T follicular helper cell (primary cell): ENCODE data around the gene ELAC2.
A peak's percentile ranks its signal among the peaks of the same experiment; 100 is the strongest.

Experiments used
- DNase-seq: peaks from one replicate; pipeline ENCODE4 v3.0.0-alpha.2; 2020; ENCODE audit warnings: low read depth
- total RNA-seq, 2 experiments: gene quantifications; one replicate each; lab custom pipeline; 2026; lab: John Stamatoyannopoulos, UW

The ELAC2 gene, protein sequence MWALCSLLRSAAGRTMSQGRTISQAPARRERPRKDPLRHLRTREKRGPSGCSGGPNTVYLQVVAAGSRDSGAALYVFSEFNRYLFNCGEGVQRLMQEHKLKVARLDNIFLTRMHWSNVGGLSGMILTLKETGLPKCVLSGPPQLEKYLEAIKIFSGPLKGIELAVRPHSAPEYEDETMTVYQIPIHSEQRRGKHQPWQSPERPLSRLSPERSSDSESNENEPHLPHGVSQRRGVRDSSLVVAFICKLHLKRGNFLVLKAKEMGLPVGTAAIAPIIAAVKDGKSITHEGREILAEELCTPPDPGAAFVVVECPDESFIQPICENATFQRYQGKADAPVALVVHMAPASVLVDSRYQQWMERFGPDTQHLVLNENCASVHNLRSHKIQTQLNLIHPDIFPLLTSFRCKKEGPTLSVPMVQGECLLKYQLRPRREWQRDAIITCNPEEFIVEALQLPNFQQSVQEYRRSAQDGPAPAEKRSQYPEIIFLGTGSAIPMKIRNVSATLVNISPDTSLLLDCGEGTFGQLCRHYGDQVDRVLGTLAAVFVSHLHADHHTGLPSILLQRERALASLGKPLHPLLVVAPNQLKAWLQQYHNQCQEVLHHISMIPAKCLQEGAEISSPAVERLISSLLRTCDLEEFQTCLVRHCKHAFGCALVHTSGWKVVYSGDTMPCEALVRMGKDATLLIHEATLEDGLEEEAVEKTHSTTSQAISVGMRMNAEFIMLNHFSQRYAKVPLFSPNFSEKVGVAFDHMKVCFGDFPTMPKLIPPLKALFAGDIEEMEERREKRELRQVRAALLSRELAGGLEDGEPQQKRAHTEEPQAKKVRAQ
- 98.7 to 130 reads per million in 2 experiments for total RNA-seq

DNA sequence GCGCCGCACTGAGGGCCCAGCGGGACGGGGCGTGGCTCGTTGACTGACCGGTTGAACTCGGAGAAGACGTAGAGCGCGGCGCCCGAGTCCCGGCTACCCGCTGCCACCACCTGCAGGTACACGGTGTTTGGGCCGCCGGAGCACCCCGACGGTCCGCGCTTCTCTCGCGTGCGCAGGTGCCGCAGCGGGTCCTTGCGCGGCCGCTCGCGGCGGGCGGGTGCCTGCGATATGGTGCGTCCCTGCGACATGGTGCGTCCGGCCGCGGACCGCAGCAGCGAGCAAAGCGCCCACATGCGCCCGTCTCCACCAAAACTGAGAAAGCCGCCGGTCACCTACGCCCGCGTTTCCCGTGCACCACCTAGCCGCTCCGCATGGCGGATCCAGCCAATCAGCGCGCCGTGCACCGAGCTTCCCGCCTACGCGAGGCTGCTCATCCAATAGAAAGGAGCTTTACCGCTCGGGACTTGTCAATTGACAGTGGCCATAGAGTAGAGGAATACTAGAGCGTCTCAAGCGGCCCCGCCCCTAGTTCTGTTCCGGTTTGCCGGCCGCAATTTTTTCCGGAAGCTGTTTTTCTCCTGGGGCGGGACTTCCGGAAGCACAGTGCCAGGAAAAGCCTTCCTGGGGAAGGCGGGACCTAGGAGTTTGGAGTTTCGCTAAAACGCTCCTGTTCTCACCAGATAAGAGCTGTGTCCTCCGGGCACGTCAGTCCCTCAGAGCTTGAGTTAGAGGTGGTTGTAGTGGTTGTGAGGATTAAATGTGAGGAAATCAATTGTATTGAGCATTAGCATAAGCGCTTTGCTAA is at the start of gene ELAC2:
ELAC2 (minus strand) TSS at position 373 of the 805 bp plus-strand sequence; CDS start at position 293, 80 bp downstream.
- DNase-seq: peak; percentile 92

DNA sequence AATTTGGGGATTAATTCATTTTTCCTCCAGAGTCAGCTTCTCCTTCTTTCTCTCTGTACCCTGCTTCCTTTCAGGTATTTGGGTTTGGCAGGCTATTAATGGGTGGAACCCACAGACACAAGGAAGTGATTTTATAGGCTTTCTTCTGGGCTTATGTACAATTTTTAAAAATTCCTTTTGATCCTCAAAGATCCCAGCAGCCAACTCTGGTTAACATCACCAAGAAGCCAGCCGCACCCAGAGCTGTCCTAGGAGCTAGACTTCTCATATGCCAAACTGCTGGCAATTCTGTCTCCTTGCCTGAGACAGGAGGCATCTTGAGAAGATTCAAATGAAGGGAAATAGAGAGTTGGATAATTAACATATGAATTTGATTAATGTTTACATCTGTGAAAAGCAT is 47.2 kb upstream of the ELAC2 start:
- DNase-seq: no peak

DNA sequence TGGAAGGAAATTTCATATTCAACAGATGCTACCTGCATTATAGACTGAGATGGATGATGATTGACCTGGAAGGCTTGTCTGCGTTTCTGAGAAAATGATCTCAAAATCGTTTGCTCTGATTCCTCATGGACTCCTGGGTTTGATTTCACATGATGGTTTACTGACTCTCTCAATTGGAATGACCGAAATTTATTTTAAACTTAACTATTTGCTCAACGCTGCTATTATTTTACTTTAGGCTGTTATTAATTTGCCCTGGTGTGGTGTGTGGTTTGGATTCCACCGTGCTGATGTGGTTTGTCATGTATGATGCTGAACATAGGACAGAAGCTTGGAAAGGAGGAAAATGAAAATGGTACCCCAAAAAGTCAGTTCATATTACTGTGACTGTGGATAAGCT is 37.3 kb upstream of the ELAC2 start:
- DNase-seq: no peak

DNA sequence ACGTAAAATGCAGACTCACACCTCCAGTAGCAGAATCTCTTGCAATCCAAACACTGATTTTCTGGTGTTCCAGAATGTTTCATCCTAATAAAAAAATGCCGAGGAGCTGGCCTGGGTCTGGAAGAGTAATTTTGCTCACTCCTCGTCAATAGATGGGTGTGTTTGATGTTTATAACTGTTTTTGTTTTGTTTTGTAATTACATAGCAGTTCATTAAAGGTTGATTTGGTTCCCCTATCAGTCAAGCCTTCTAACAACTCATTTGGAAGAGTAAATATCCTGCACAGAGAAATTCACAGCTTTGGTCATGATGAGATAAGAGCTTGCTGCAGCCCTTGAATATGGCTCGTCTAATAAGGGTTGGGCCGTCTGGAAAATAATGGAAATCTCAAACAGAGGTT is 36.8 kb upstream of the ELAC2 start:
- no peak for DNase-seq

DNA sequence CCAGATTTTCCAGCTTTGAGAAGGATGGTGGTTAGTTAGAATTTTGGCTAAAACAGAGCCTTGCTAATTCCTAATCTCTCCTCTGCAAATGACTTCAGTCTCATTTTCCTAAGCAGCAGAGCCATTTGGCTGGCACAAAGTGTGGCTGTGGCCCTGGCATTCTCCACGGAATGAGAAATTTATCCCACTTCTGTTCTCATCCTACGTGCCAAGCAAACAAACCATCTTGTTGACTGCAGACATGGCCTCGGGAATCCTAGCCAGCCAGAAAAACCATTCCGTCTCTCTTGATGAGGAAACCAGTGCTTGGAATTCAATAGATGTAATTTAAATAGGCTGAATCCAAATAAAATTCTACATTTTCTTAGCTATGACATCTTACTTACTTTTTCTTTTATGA is 34.1 kb upstream of the ELAC2 start:
- DNase-seq: no peak

DNA sequence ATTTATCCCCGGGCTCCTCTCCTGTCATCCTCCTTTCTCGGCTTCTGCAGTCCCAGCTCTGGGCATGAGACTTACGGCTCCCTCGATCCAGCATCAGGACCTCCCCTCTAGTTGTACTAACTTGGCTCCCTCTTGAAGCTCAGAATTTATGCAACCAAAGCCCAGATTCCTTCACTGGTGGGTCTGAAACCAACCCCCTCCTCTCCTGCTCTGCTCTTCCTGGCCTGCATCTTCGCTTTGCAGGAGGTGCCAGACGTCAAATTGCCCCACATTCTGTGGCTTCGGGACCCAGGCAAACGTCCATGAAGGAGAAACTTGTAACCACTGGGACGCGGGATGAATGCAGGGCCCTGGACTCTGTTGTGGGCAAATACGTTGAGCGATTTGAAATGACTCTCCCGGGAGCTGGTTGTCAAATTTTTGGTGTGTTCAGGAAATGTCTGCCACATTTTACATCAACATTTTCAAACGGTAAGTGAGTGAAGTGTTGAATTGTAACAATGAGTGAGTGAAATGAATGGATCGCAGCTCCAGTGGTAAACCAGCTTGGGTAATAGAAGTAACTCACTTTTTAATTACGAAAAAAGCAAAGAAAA is 29.3 kb upstream of the ELAC2 start:
- DNase-seq: no peak

DNA sequence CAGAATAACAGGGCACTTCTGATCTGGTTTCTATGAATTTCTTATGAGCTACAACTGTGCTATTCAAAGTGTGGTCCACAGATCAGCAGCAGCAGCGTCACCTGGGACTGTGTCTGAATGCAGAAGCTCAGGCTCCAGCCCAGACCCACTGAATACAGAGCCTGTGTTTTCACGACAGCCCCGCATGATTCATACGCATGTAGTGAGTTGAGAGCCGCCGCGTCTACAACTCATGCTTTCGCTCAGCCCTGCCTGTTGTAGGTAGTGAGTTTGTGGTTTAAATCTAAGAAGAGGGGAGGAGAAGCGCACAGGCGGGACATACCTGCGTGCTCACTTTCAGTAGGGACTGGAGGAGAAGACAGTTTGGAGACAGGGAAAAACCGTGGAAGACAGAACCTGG is 28.5 kb upstream of the ELAC2 start:
- no peak for DNase-seq

DNA sequence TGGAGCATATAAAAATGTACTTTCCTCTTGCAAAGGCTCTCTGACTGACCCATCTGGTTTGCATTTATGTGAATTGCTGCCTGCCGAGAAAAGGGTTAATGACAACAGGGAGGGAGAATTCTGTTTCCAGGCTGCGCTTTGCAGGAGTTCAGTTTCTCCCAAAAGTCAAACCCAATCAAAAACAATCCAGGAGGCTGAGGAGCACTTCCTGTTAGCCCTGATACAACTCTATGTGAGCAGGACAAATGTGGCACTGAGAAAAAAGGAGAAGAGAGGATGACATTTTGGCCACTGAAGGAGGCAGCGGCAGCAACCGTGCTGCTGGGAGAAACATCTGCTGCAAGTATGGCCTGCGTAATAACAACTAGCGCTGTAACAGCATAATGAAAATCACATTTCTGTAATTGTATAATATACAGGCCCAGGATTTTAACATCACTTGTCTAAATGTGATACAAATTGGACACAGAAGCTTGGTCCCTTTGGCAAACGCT is 26.8 kb upstream of the ELAC2 start:
- DNase-seq: no peak

DNA sequence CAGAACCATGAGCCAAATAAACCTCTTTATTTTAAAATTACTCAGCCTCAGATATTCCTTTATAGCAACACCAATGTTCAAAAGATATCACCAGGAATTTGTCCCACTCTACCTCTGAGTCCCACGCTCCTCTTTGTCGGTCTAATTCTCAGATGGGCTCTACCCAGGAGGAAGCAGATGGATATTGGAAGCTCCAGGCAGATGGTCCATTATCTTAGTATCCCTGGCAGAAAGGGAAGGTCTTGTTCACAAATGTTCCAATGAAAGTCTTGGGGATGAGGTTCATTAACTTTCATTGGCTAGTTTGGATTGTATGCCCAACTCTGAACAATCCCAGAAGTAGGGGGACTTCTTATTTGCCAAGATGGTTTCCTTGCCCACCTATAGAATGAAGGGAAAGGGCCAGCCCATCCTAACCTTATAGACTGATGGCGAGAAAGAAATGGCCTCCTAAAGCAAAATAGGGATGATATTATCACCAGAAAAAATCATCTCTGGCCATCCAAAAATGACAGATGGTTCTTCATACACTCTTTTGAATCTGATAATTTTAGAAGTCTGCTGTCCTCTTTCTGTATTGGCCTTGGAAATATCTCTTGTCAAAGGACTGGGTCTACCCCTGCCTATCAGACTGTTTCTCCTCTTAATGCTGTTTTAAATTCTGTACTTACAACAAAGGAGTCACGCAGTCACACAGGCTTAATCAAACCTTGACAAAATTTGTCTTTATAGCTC is 21.3 kb upstream of the ELAC2 start:
- DNase-seq: no peak

DNA sequence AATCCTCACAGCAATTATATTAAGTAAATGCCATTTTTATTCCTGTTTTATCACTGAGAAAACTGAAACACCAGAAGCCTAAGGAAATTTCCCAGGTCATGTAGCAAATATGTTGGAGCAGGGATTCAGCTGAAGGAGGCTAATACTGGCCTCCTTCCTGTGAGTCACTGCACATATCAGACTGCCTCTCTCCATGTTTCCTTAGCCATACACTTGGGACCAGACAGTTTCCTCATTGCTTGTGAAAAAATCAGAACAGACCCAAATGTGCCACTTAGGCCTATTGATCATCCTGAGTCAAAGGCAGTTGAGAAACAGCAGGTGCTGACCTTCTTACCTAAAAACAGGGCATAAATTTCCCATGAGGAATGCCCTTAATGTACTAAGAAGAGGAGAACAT is 18.9 kb upstream of the ELAC2 start:
- no peak for DNase-seq

DNA sequence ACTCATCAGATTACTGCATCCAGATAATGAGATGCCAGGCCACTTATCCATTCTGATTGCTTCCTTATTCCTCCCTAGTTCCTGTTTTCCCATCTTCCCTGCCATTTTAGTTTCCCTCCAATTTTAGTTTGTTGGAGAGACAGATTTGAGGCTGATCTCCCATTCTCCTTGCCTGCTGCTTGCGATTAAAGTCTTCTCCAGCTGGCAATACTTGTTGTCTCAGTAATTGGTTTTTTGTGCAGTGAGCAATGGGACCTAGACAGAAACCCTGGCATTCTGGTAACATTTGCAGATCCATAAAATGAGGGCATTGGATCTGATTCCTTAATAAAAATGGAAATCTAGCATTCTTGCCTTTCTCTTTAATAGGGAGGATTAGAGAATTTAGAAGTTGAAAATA is 17.6 kb upstream of the ELAC2 start:
- DNase-seq: no peak

DNA sequence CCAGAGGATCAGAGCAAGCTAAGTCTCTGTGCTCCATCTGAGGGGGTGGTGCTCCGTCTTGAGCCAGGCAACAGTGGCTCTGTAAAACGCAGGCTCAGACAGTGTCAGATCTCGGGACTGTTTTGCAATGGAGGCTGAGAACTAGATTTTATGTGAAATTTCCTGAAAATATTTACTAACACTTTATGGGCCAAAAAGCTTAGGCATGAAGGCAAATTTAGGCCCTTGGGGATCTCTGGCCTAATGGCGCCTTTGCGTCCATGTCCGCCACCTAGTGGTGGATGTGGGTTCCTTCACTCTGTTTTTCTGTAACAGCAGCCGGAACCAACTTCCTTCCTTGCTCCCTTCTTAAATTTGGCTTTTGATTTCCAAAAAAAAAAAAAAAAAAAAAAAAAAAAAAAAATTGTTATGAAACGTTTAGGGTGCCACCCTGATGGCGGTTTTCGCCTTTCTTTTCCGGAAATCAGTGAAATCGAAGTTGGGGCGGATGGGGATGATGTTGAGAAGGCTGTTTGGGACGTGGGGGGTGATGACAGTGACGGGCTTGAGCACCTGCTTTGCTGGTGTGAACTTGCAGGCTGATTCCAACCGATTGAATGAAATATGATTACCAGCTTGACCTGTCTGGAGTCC is 14.0 kb upstream of the ELAC2 start:
- peak; percentile 31 for DNase-seq

DNA sequence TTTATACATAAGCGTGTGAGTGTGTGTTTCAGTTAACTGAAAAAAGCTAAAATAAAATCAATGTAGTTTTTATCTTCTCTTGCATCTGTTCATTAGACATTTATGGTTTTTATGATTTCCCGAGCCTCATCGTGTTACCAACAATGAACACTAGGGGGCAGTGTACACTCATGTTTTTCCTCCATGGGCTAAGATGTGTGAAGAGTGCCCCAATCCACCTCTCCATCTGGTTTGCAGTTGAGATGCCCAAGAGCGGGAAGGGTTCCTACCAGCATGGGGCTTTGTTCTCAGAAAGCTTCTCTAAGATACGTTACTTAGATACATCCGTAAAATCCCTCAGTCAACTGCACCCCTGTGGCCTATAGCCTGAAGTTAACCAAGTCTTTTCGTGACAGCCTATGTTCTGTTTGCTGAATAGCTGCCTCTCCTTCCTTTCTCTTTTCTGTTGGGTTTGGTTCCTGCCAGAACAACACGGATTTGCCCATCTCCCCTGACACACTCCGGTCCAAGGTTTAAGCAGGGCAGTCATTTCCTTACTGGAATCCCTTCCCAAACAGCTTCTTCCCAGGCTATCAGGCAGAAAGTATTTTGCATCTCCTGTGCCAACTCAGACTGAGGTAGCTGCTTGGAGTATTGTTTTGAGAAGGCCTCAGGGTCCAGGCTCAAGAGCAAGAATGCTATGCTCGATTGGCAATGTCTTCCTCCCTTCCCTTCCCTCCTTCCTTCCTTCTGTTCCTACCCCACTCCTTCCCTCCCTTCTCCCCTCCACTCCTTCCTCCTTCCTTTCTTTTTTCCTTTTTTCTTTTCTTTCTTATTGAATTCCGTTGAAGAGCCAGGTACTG is 12.9 kb upstream of the ELAC2 start:
- DNase-seq: peak; percentile 22

DNA sequence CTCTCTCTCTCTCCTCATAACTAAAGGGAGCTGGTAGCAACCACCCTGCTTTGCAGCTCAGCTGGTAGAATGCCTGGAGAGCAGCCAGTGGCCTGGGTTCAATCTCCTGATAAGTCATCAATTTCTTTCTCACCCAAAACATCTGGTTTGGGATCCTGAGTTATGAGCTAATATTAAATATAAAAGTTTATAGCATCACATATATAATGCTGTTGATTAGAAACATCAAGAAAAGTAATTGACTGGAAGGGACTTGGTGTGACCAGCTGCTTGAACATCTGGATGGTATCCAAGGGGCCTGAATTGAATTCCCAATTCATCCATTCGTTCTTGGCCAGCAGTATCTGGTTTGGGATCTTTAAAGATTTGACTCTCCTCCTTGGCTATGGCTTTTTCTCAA is 12.2 kb upstream of the ELAC2 start:
- DNase-seq: no peak

DNA sequence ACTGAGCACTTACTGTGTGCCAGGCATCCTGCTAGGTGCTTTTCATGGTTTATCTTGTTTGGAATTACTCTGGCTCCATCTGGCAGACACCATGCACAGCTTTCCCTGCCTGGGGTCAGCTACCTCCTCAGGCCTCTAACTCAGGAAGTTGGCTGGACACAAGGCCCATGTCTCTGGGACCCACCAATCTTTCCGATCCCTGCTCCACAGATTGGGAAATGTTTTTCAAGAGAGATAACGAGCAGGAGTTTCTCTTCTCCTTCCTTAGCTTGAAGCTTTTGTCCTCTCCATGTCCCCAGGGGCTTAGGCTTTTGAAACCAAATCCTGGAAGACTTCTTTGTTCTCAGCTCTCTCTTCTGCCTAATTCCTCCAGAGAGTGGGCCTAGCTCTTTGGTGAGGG is 11.5 kb upstream of the ELAC2 start:
- DNase-seq: no peak

DNA sequence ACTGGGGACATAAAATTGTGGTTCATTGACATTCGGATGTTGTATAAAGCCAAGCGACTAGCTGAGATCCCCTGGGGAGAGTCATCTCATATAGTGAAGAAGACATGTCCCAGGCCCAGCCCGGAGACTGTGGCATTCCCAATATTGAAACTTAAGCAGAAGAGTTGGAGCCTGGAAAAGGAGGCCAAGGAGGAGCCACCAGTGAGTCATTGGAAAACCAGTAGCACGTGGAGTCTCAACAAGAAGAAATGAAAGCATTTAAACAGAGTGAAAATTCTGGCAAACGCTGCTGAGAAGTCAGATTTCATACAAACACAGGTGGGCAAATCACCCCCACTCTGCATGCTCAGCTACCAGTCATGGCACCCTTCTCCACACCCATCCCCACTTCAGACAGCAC is 9.4 kb upstream of the ELAC2 start:
- DNase-seq: no peak

DNA sequence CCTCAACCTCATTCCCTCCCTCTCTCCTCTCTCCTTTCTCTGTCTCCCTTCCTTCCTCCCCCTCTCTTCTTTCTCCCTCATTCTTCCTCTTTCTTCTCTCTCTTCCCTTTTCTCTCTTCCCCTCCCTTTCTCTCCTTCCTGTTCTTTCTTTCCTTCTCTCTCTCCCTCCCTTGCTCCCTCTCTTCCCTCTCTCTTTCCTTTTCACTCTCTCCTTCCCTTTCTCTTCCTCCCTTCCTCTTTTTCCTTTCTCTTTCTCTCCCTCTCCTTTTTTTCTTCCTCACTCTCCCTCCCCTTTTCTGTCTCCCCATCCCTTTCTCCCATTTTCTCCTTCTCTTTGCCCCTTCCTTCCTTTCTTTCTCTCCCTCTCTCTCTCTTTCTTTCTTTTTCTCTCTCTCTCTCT is 7.9 kb upstream of the ELAC2 start:
- no peak for DNase-seq

DNA sequence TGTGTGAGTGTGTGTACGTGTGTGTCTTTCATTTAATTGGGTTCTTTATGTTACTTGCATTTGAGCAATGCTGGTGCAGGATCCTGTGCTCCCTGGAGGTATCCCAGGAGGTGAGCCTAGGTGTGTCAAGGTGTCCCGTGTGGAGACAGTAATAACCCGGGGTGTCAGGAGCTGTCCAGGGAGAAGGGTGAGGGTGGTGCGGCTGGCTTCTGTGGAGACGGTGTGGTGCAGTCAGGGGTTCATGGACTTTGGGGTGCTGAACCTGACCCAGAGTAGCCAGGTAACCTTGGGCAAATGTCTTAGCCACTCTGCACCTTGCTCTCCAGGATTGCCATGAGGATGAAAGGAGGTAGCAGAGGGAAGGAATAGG is 7.4 kb upstream of the ELAC2 start:
- no peak for DNase-seq

DNA sequence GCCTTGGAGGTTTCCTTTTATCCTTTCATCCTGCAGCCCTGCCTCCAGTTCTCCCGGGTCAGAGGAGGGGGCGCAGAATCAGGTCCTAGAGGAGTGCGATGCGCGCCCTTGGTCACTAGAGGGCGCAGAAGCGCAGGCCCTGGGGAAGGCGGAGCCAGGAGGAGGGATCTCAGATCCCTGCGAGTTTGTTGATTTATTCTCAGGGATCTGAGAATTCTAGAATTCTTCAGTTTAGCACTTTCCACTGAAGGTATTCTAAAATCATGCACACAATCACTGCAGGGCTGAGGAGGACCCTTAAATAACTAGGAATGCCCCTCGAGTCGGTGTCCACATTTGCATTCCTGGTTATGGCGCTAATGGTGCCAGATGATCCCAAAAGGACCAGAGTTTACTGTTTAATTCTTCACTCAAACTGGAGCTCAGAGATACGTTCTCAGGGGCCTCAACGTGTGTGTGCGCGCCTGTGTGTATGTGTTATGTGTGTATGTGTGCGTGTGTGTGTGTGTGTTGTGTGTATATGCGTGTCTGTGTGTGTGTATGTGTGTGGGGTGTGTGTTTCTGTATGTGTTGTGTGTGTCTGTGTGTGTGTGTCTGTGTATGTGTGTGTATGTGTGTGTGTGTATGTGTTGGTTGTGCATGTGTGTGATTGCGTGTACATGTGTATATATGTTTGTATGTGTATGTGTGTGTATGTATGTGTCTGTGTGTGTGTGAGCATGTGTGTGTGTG is 6.9 kb upstream of the ELAC2 start:
- DNase-seq: peak; percentile 52
